GM19238 (cell line): ENCODE data around the gene UMODL1.

ENCODE experiments used
- DNase-seq: peaks from one replicate; pipeline ENCODE4 v3.0.0; 2011; ENCODE audit warnings: low spot score; ENCODE audit not compliant: insufficient read length

Gene UMODL1

GRCh38 chr21:42038826-42039425 is 32.2 kb upstream of the UMODL1 start:
- no peak for DNase-seq

GRCh38 chr21:42039470-42039901 is 31.6 kb upstream of the UMODL1 start:
- DNase-seq, result no peak

- no peak for DNase-seq
These were observed 31.2 kb upstream of the UMODL1 start for GRCh38 chr21:42039911-42040351.

- DNase-seq, result no peak
These were observed 30.5 kb upstream of the UMODL1 start for GRCh38 chr21:42040411-42041180.

- DNase-seq, result no peak
These were observed 29.9 kb upstream of the UMODL1 start for GRCh38 chr21:42041246-42041645.

- DNase-seq, result no peak
These were observed 29.4 kb upstream of the UMODL1 start for GRCh38 chr21:42041711-42042110.

GRCh38 chr21:42042651-42043050 is 28.5 kb upstream of the UMODL1 start:
- no peak for DNase-seq

- DNase-seq, result no peak
These were observed 27.8 kb upstream of the UMODL1 start for GRCh38 chr21:42043201-42043895.

- DNase-seq, result no peak
These were observed 27.2 kb upstream of the UMODL1 start for GRCh38 chr21:42043961-42044360.

GRCh38 chr21:42044871-42045495 is 26.1 kb upstream of the UMODL1 start:
- no peak for DNase-seq

GRCh38 chr21:42047821-42048613 is 23.1 kb upstream of the UMODL1 start:
- DNase-seq, result no peak

- no peak for DNase-seq
These were observed 22.1 kb upstream of the UMODL1 start for GRCh38 chr21:42048870-42049577.

- no peak for DNase-seq
These were observed 21.3 kb upstream of the UMODL1 start for GRCh38 chr21:42049578-42050430.

- DNase-seq, result no peak
These were observed 19.3 kb upstream of the UMODL1 start for GRCh38 chr21:42051788-42052187.

- no peak for DNase-seq
These were observed 15.7 kb upstream of the UMODL1 start for GRCh38 chr21:42055425-42055824.

- no peak for DNase-seq
These were observed 14.6 kb upstream of the UMODL1 start for GRCh38 chr21:42056468-42056867.

- no peak for DNase-seq
These were observed 14.0 kb upstream of the UMODL1 start for GRCh38 chr21:42056996-42057689.

GRCh38 chr21:42057851-42058437 is 13.2 kb upstream of the UMODL1 start:
- no peak for DNase-seq
